Coronary artery (tissue), 2 donors: Measurements from ENCODE around the gene LTBP2.

ENCODE experiments used
- DNase-seq: peaks from one replicate; pipeline ENCODE4 v3.0.0-alpha.2; 2017; ENCODE audit warnings: low spot score
- H3K27ac ChIP-seq, 2 donors: fragments of 200-600 bp; sonication (generic); one replicate each; pipeline ENCODE4 v1.5.1; 2016 to 2019
- H3K4me3 ChIP-seq: fragments of 200-600 bp; sonication (generic); 2 replicates; pipeline ENCODE4 v1.5.1; 2016; ENCODE audit warnings: mild to moderate bottlenecking, moderate library complexity
- CTCF ChIP-seq: fragments of 200-600 bp; sonication (generic); IDR thresholded peaks from one replicate; pipeline ENCODE4 v1.5.1; 2019; ENCODE audit warnings: antibody characterized with exemption

Gene LTBP2

DNA sequence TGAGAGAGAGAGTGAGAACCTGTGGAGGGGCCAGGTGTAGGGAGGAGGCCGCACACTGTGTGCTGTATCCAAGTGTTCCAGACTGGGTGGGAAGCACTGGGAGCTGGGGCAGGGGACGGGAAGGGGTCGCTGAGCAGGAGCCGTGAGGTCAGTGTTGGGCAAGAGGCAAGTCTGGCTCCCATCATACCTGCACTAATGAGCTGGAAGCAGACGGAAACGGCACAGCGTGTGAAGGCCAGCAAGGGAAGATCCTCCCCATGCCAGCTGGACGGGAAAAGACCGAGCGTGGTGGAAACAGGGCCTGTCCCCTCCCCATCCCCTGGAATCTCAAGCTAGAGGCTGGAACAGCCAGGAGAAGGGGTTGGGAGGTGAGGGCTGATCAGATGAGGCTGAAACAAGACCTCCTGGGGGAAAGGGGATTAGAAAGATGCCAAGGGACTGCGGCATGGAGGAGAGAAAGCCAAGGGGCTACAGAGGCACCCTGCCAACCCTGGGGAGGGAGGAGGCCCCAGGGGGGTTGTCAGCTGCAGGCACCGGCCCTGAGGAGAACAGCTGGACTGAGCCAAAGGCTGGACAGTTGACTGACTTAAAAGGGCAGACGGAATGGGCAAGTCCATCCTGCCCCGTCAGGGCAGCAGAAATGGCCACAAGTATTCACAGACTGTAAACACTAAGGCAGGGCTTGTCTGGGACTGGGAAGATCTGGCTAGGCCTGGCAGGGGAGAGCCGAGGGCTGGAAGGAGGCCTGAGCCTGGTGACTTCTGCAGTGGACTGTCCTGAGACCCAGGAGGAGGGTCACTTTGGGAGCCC, 19.0 kb upstream of the LTBP2 start:
- Histone ChIP-seq H3K4me3 (no peak overlapping the region), H3K27ac (peak overlapping the region in 1 of 2 donors; percentile 60)
- TF ChIP-seq CTCF: no peak
- DNase-seq: no peak

- no peak overlapping the region for H3K27ac ChIP-seq
- TF ChIP-seq CTCF: no peak
- DNase-seq: no peak
Observed at GRCh38 chr14:74628418-74628817, 16.4 kb upstream of the LTBP2 start.

DNA sequence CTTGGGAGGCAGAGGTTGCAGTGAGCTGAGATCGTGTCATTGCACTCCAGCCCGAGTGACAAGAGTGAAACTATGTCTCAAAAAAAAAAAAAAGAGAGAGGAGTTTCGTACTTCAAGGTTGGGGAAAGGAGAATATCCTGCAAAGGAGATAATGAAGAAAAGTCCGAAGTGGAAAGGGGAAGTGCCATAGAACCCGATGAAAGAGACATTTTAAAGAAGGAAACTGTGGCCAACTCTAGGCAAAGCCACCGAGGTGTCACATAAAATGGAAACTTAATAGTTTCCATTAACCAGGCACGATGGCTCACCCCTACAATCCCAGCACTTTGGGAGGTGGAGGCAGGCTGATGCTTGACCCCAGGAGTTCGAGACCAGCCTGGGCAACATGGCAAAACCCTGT, 15.0 kb upstream of the LTBP2 start:
- Histone ChIP-seq H3K4me3 (no peak overlapping the region), H3K27ac (no peak overlapping the region)
- TF ChIP-seq CTCF: no peak
- no peak for DNase-seq

More at GRCh38 chr14:74628418-74628817, 16.4 kb upstream of the LTBP2 start:
- H3K4me3 ChIP-seq: no peak overlapping the region

DNA sequence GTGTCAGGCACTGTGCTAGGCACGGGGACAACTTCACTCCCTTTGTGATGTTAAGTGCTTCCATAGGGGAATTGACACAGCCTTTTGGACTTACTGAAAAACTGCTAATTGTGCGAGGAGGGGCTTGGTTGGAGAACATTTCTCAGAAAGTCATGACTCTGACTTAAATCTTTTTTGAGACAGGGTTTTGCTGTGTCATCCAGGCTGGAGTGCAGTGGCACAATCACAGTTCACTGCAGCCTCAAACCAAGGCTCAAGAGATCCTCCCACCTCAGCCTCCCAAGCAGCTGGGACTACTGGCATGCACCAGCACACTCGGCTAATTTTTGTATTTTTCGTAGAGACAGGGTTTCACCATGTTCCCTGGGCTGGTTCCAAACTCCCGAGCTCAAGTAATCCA, 10.2 kb upstream of the LTBP2 start:
- no peak overlapping the region for H3K4me3 ChIP-seq
- no peak overlapping the region for H3K27ac ChIP-seq
- no peak for TF ChIP-seq CTCF
- no peak for DNase-seq

DNA sequence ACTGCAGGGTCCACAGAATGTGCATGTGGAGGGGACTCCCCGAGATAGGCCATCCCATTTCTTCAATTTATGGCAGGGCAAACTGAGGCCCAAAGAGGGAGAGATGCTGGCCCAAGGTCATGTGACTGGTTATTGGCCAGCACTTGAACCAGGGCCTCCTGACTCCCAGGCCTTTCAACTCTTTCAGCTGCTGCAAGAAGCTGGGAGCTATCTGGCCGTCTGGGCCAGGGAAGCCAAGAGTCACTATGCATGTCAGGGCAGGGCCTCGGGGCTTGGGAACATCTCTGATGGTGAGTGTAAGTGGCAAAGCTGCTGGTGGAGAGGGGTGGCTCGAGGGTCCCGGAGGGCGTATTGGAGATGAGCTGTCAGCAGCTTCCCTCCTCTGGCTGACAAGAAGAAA, 9.5 kb upstream of the LTBP2 start:
- no peak for TF ChIP-seq CTCF
- DNase-seq: no peak
- peak overlapping the region in 1 of 2 donors; percentile 90 for H3K27ac ChIP-seq

DNA sequence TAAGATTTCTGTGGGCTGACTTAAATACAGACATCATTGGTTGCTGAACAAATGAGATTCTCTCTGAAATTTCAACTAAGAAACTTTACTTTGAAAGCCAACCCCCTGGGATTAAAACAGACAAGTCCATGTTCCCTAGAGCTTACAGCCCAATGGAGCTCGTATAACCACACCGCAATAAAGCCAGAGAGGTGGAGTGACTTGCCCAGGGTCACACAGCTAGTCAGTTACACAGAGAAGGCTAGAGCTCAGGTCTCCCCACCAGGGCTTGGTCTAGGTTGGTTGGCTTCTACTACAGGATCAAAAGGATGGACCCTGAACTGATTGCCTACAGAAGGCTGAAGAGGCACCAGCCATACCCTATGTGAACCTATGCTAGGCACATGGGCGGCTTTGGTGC, 8.9 kb upstream of the LTBP2 start:
- H3K27ac ChIP-seq: peak overlapping the region in 1 of 2 donors; percentile 90
- no peak for DNase-seq
- H3K4me3 ChIP-seq: no peak overlapping the region
- no peak for TF ChIP-seq CTCF

More for the DNA sequence above, 9.5 kb upstream of the LTBP2 start:
- H3K4me3 ChIP-seq: no peak overlapping the region

DNA sequence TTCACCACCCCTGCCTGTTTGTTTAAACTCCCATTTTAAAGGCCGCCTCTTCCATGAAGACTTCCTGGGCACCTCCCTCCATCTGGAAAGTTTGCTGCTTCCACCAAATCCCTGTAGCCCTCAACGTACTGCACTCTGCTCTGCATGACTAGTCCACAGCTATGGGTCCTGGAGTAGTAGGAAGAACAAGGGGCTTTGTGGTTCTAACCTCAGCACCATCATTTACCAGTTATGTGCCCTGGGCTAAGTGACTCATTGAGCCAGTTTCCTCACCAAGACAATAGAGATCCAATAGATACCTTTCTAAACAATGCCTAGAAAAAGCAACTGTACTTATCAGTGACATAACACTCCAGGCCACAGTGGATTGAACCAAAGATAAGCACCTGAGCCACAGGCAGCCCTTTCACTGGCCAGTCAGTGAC, 8.5 kb upstream of the LTBP2 start:
- no peak for TF ChIP-seq CTCF
- H3K4me3 ChIP-seq: no peak overlapping the region
- peak overlapping the region; percentile 76 to 90 for H3K27ac ChIP-seq
- DNase-seq: no peak
